ENCODE measurements around the gene TREM1. TPM values are rescaled to one million over a fixed set of nuclear protein-coding genes. Genes with fewer than 3 reads are reported as not detected.
A peak's percentile ranks its signal among the peaks of the same experiment; 100 is the strongest.

The TREM1 gene
- total RNA-seq, 4 donors from 2014 or later: 1.1 to 9.3 (median 1.2) TPM

GRCh38 chr6:41288754-41289129, 2.3 kb upstream of the TREM1 start:
- peaks cover 0 to 8% (median 0%) of the 10 kb centered on the region in 4 donors for H3K27me3 ChIP-seq
- intact Hi-C loops (cut with DNase I): no loop called here

GRCh38 chr6:41288030-41288753, 1.7 kb upstream of the TREM1 start:
- Histone ChIP-seq H3K9me3 (no peaks in the 10 kb centered on the region), H3K4me1 (peaks cover 0 to 10% (median 0%) of the 10 kb centered on the region in 4 donors), H3K27me3 (peaks cover 0 to 8% (median 0%) of the 10 kb centered on the region in 4 donors), H3K4me3 (no peak overlapping the region), H3K36me3 (no peaks in the 10 kb centered on the region), H3K27ac (replicated peaks in 1 of 4) (no peak overlapping the region)
- peak; percentile 37 for DNase-seq (ENCODE audit: extremely low spot score)
- intact Hi-C loops (cut with DNase I): no loop called here
- WGBS: 49% methylated on average over 6 of the region's 6 CpGs
- TF ChIP-seq POLR2AphosphoS5 (IDR thresholded peaks at IDR 0.05): no peak
- no peak for TF ChIP-seq EP300 (IDR thresholded peaks at IDR 0.05)
- TF ChIP-seq CTCF (IDR thresholded peaks at IDR 0.05): no peak
- no peak for TF ChIP-seq POLR2A (IDR thresholded peaks at IDR 0.05; ENCODE audit: low read depth)

More at GRCh38 chr6:41288754-41289129, 2.3 kb upstream of the TREM1 start:
- Histone ChIP-seq H3K9me3 (no peaks in the 10 kb centered on the region), H3K27ac (replicated peaks in 1 of 4) (no peak overlapping the region), H3K4me3 (no peak overlapping the region), H3K36me3 (no peaks in the 10 kb centered on the region), H3K4me1 (peaks cover 0 to 10% (median 0%) of the 10 kb centered on the region in 4 donors)
- no peak for TF ChIP-seq EP300 (IDR thresholded peaks at IDR 0.05)
- TF ChIP-seq POLR2A (IDR thresholded peaks at IDR 0.05; ENCODE audit: low read depth): no peak
- TF ChIP-seq POLR2AphosphoS5 (IDR thresholded peaks at IDR 0.05): no peak
- no peak for TF ChIP-seq CTCF (IDR thresholded peaks at IDR 0.05)
- no peak for DNase-seq (ENCODE audit: extremely low spot score)
- WGBS: 71% methylated on average over 2 of the region's 2 CpGs

- Histone ChIP-seq H3K36me3 (no peaks in the 10 kb centered on the region), H3K9me3 (no peaks in the 10 kb centered on the region), H3K27me3 (peaks cover 0 to 8% (median 0%) of the 10 kb centered on the region in 4 donors), H3K27ac (replicated peaks in 1 of 4) (no peak overlapping the region), H3K4me1 (peaks cover 0 to 10% (median 0%) of the 10 kb centered on the region in 4 donors), H3K4me3 (no peak overlapping the region)
- no peak for DNase-seq (ENCODE audit: extremely low spot score)
- no CpG with 5 or more reads among the region's 1 CpG for WGBS
- TF ChIP-seq POLR2AphosphoS5 (IDR thresholded peaks at IDR 0.05) (no peak), CTCF (IDR thresholded peaks at IDR 0.05) (no peak), POLR2A (IDR thresholded peaks at IDR 0.05; ENCODE audit: low read depth) (no peak), EP300 (IDR thresholded peaks at IDR 0.05) (no peak)
- intact Hi-C loops (cut with DNase I): no loop called here
Observed at GRCh38 chr6:41284726-41285125, 1.8 kb downstream of the TREM1 start.

DNA sequence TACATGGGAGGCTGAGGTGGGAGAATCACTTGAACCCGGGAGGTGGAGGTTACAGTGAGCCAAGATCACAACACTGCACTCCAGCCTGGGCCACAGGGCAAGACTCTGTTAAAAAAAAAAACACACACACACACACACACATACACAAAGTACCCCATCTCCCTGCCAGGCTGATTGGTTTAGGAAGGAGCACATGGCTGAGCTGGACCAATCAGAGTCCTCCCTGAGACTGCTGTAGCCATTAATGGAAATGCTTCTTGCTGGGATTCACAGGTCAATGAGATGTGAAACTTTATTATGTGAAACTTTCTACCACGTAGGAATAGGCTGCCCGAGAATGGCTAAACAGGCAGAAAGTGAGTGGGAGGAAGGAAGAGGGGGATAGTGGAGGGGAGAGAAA, 2.9 kb downstream of the TREM1 start:
- no peak overlapping the region for H3K27ac ChIP-seq (replicated peaks in 1 of 4)
- no peaks in the 10 kb centered on the region for H3K9me3 ChIP-seq
- no peak for TF ChIP-seq POLR2AphosphoS5 (IDR thresholded peaks at IDR 0.05)
- no peak for TF ChIP-seq EP300 (IDR thresholded peaks at IDR 0.05)
- TF ChIP-seq CTCF (IDR thresholded peaks at IDR 0.05): no peak
- no peak for TF ChIP-seq POLR2A (IDR thresholded peaks at IDR 0.05; ENCODE audit: low read depth)
- intact Hi-C loops (cut with DNase I): no loop called here
- peak; percentile 45 for DNase-seq (ENCODE audit: extremely low spot score)
- peaks cover 0 to 8% (median 0%) of the 10 kb centered on the region in 4 donors for H3K27me3 ChIP-seq
- whole genome bisulfite sequencing: 74% methylated on average over 3 of the region's 3 CpGs
- peaks cover 0 to 7% (median 3%) of the 10 kb centered on the region in 4 donors for H3K4me1 ChIP-seq
- H3K36me3 ChIP-seq: no peaks in the 10 kb centered on the region
- H3K4me3 ChIP-seq: no peak overlapping the region
